Measurements from ENCODE around the gene SH3D21. TPM values are rescaled to one million over a fixed set of nuclear protein-coding genes. Genes with fewer than 3 reads are reported as not detected.

The SH3D21 gene
- total RNA-seq, result 6.5 and 10.5 TPM in 2 replicates

GRCh38 chr1:36306210-36306901 is at the start of gene SH3D21:
TSS of gene SH3D21 (plus strand) at chr1:36306368. CDS start at chr1:36306421, 53 bp downstream.

GRCh38 chr1:36323636-36324352 is 17.6 kb downstream of the SH3D21 start, which contains the start of gene EVA1B:
TSS of gene EVA1B (minus strand) at chr1:36323645. CDS start at chr1:36323037, 608 bp downstream.

Other genes with a start within 250 kb of the SH3D21 start
- gene TEKT2, start 222.3 kb upstream of the SH3D21 start, total RNA-seq, result not detected in 2 replicates
- gene ADPRS, start 217.5 kb upstream of the SH3D21 start, total RNA-seq, result 34.6 and 36.2 TPM in 2 replicates
- 9.2 and 19.6 TPM in 2 replicates for gene COL8A2, start 181.1 kb upstream of the SH3D21 start, total RNA-seq
- gene TRAPPC3, start 156.9 kb upstream of the SH3D21 start, total RNA-seq, result 80.3 and 119 TPM in 2 replicates
- 66.8 and 120 TPM in 2 replicates for gene MAP7D1, start 150.2 kb upstream of the SH3D21 start, total RNA-seq
- gene THRAP3, start 81.9 kb upstream of the SH3D21 start, total RNA-seq, result 66.8 and 104 TPM in 2 replicates
- gene EVA1B, start 17.3 kb downstream of the SH3D21 start, total RNA-seq, result 84.0 and 161 TPM in 2 replicates
- gene STK40, start 79.6 kb downstream of the SH3D21 start, total RNA-seq, result 13.1 and 35.9 TPM in 2 replicates
- 8.9 and 9.7 TPM in 2 replicates for gene LSM10, start 91.5 kb downstream of the SH3D21 start, total RNA-seq
- gene OSCP1, start 144.1 kb downstream of the SH3D21 start, total RNA-seq, result 5.4 and 10.4 TPM in 2 replicates
- 43.0 and 57.0 TPM in 2 replicates for gene MRPS15, start 158.0 kb downstream of the SH3D21 start, total RNA-seq
- 0.30 TPM in 1 of 2 replicates, not detected in the other for gene CSF3R, start 176.5 kb downstream of the SH3D21 start, total RNA-seq